IPS-18c (cell line): ENCODE results near the gene IFRD1.

ENCODE experiments used
- H3K4me3 ChIP-seq: 2 replicates; pipeline ENCODE4 v1.7.0; 2013; ENCODE audit warnings: low read depth, mild to moderate bottlenecking, low read length, moderate library complexity; ENCODE audit not compliant: insufficient read depth
- H3K9me3 ChIP-seq: one replicate; pipeline ENCODE4 v1.6.1; 2013; ENCODE audit warnings: mild to moderate bottlenecking, low read length, moderate library complexity; ENCODE audit not compliant: control insufficient read depth, insufficient read depth

IFRD1 gene, protein sequence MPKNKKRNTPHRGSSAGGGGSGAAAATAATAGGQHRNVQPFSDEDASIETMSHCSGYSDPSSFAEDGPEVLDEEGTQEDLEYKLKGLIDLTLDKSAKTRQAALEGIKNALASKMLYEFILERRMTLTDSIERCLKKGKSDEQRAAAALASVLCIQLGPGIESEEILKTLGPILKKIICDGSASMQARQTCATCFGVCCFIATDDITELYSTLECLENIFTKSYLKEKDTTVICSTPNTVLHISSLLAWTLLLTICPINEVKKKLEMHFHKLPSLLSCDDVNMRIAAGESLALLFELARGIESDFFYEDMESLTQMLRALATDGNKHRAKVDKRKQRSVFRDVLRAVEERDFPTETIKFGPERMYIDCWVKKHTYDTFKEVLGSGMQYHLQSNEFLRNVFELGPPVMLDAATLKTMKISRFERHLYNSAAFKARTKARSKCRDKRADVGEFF

DNA sequence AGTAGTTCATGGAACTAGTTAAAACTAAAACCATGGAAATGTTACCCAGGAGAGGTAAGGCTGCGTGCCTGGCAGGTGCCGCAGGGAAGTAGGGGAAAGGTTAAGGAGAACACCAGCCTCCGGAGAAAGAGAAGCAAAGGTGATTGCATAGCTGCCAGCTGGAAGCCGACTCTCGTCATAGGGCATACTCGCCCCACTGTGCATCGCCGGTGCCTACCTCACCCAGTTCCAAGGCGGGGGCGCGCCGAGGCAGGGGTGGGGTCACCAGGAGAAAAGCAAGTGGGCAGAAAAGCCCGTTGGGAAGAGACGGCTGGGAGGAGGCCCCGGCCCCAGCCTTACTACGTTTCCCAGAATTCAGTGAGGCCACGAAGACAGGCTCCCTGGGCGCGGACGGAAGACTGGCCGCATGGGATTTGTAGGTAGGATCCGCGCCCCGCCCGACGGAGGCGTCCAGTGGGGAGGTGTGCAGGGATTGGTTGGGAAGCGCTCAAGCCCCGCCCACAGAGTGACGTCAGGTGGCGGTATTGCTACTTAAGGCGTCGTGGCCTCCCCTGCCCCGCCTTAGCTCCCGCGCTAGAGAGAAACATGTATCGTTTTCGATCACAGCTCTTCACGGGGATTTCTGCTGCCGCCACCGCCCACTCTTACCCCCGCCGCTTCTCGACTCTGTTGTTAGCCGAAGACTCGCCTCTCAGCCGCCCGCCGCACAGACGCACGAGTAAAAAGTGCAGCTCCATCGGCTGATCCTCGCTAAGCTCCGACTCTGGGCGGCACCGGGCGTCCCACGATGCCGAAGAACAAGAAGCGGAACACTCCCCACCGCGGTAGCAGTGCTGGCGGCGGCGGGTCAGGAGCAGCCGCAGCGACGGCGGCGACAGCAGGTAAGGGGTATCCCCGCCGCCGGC lies at the start of gene IFRD1:
Gene IFRD1, plus strand, starts transcription at position 559 of the 905 bp plus-strand sequence. Its CDS starts 229 bp downstream, at position 788.
- H3K9me3 ChIP-seq, result no peaks in the 10 kb centered on the region
- peak within 1 kb of the TSS; percentile 100 for H3K4me3 ChIP-seq

DNA sequence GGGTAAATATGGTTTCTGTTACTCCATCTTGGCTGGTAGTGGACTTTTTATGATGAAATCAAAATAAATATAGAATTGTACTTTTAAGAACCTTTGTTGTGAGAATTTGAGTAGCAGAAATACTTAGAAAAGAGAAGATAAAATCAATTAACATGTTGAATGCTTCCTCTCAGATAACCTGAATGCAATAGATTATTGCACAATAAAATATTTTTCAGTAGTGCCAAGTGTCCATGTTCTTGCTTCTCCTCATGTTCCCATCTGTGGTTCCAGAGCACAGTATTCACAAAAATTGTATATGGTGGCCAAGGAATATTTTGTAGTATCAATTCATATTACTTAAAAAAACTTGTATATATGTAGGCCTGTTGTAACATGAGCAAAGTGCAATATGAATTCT lies 45.9 kb upstream of the IFRD1 start:
- Histone ChIP-seq H3K9me3 (no peaks in the 10 kb centered on the region), H3K4me3 (no peak overlapping the region)

DNA sequence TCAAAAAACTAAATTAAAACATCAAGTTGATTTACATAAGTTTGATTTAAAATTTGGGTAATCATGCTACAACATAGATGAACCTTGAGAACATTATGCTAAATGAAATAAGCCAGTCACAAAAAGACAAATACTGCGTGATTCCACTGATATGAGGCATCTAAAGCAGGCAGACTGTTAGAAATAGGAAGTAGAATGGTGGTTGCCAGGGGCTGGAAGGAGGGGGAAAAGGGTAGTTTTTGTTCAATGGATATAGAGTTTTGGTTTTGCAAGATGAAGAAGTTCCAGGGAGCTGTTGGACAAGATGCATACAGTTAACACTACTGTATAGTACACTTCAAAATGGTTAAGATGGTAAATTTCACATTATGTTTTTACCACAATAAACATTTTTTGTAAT lies 45.0 kb upstream of the IFRD1 start:
- no peaks in the 10 kb centered on the region for H3K9me3 ChIP-seq
- H3K4me3 ChIP-seq, result no peak overlapping the region

DNA sequence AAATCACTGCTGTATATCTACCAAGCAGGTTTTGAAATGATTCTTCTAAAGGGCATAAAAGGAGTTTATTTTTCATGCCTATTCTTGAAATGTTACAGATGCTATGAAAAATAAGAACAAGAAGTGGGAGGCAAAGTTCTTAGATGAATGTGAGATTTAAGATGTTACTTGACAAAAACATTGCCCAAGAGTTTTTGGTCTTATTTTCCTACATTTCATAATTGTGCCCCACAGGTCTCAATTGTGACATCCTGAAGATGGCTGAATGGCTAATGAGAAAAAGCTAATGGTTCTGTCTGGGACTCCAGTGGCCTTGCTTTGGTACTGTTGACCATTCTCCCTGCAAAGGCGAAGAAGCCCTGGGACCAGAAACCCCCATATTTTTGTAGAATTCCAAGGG lies 43.0 kb upstream of the IFRD1 start:
- Histone ChIP-seq H3K4me3 (no peak overlapping the region), H3K9me3 (no peaks in the 10 kb centered on the region)

DNA sequence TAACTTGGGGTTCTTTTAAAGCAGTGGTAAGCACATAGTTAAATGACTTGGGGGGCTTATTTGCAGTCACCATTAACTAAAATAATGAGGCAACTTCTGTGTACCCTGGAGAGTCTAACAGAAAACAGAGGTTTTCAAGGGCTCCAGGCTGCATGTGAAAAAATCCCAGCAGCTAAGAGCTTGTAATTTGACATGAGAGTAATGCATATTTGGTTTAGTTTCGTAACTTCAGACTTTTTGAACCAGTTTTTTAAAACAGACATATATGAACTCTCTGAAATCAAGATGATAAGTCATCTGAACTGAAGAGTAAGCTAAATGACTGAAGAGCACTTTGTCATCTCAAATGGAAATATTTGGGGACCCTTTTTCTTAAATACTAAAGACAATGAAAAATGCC lies 40.2 kb upstream of the IFRD1 start:
- Histone ChIP-seq H3K4me3 (no peak overlapping the region), H3K9me3 (no peaks in the 10 kb centered on the region)

DNA sequence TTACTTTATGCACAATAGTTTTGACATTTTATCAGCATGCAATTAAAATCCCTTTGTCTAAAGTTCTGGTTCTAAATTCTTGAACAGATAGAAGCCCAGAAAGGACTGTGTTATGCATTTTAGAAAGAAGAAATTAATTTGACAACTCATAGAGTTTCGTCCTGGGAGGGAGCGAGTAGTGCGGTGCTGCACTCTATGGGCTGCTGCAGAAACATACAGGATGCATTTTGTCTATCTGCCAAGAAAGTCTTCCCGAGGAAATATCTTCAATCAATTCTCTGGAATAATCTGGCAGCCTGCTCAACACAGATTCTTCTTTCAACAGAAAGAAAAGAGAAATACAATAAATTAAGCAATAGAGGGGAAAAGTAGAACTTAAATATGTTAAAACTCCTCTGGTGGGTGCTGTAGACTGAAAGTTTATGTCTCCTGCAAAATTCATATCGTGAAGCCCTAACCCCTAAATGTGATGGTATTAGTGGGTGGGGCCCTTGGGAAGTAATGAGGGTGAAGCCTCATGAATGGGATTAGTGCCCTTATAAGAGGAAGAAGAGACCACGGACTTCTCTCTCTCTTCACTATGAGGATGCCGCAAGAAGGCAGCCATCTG lies 39.0 kb upstream of the IFRD1 start:
- no peak overlapping the region for H3K4me3 ChIP-seq

DNA sequence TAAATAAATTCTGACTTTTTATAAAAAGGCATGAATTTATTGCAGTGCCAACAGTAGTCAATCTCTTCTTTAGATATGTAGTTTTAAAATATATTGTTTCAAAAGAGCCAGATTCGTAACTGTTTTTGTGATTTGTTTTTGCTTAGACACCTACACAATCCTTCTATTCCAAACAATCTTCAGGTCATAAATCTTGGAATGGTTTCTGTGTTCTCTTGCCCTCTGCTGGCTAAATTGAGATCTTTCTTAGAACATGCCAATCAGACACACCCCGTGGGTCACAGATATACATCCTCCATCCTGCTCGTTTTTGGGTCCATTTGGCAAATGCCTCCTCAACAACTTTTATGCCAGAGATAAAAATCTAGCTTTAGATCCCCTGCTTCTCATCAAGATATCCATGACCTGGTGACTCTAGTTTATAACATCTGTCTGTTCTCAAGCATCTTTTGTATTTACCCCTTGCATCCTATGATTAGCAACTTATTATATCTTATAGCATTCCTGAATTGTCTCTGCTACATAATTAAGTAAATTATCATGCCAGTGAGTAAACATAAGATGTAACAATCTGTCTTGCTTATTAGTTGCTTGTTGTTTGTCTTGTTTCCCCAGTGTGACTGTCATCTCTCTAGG lies 35.3 kb upstream of the IFRD1 start:
- H3K9me3 ChIP-seq, result no peaks in the 10 kb centered on the region
- H3K4me3 ChIP-seq, result no peak overlapping the region

More for the DNA sequence above, 39.0 kb upstream of the IFRD1 start:
- no peaks in the 10 kb centered on the region for H3K9me3 ChIP-seq

DNA sequence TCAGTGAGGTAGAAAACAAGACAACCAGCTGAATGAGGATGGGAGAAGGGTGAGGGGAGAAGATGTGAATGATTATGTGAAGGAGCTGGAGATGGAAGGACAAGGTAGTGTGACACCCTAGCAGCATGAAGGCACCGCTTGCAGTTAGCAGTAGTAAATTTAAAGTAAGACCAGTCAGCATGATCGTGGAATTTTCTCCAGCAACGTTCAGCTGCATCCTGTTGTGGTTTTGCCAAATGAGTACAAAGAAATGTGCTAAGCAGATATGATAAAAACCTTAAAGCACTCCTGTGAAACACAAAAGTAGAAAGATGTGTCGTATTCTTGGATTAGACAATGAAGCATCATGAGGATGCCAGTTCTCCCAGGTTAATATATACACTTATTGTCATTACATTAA lies 34.1 kb upstream of the IFRD1 start:
- no peaks in the 10 kb centered on the region for H3K9me3 ChIP-seq
- H3K4me3 ChIP-seq, result no peak overlapping the region

DNA sequence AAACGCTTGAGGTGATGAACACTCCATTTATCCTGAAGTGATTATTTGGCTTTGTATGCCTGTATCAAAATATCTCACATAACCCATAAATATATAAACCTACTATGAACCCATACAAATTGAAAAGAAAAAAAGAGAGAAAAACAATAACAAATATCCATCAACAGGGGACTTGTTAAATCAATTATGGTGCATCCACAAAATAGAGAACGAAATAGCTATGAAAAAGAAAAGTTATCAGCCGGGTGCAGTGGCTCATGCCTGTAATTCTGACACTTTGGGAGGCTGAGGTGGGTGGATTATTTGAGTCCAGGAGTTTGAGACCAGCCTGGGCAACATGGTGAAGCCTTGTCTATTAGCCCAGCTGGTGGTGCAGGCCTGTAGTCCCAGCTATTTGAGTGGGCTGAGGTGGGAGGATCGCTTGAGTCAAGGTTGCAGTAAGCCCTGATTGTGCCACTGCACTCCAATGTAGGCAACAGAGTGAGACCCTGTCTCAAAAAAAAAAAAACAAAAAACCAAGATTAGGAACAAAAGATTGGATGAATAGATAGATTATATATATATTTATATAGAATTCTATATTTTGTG lies 30.6 kb upstream of the IFRD1 start:
- H3K9me3 ChIP-seq, result no peaks in the 10 kb centered on the region
- no peak overlapping the region for H3K4me3 ChIP-seq

DNA sequence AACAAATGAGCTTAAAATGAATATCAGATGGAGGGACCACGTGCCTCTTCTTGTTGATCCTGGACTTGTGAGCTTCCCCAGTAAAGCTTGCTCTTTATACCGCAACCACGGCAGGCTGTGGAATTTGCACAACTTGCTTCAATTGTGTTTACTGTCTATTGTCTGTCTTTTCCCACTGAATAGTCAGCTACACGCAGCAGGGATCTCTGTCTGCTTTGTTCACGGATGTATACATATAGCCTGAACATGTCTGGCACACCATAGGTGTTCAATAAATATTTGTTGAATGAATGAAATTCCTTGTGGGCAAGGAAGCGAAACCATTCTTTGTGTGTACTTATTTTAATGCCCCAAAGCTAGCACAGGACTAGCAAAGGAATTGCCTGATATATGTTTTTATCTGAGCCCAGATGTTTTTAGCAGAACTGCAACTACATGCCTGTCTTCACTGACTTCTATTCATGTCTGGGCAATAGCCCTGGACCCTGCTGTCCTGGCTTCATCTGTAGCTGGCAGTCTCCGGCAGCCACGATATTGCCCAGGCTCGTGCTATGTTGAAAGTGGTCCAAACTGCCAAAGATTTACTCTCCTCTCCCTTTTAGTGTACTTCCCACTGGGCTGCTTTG lies 29.9 kb upstream of the IFRD1 start:
- no peak overlapping the region for H3K4me3 ChIP-seq
- H3K9me3 ChIP-seq, result no peaks in the 10 kb centered on the region

DNA sequence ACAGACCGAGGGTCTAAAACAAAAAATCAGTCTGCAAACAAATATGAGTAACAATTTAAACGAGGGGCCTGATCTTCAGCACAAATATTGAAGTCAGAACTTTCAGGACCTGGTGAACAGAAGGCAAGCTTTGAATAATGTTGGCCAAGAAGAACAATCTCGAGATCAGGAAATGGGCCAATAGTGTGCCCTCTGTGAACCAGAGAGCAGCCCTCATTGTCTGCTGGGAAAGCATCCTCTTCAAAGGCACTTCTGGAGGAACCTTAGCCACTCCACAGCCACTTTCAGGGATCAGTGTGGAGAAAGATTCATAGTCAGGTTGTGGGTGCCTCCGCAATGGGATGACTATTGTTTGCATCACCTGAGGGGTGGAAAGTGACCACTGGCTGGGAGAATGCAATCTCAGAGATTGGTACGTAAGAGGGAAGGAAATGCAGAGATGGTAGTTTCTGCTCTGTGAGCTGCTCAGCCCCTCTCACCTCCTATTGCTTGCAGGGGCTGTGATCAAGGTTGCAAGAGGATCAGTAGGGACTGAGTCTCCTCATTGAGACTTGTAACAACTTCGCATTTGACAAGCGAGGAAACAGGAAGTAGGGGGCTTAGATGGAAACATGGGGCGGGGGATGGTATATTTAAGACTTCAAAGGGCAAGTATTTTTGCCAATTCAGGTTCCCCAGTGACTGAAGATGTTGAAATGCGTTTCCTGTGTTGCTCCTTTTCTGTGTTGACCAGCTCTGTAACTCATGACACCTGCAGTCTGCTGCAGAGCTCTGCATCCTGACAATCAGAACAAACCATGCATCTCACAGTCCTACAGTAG lies 28.4 kb upstream of the IFRD1 start:
- H3K4me3 ChIP-seq, result no peak overlapping the region
- no peaks in the 10 kb centered on the region for H3K9me3 ChIP-seq

DNA sequence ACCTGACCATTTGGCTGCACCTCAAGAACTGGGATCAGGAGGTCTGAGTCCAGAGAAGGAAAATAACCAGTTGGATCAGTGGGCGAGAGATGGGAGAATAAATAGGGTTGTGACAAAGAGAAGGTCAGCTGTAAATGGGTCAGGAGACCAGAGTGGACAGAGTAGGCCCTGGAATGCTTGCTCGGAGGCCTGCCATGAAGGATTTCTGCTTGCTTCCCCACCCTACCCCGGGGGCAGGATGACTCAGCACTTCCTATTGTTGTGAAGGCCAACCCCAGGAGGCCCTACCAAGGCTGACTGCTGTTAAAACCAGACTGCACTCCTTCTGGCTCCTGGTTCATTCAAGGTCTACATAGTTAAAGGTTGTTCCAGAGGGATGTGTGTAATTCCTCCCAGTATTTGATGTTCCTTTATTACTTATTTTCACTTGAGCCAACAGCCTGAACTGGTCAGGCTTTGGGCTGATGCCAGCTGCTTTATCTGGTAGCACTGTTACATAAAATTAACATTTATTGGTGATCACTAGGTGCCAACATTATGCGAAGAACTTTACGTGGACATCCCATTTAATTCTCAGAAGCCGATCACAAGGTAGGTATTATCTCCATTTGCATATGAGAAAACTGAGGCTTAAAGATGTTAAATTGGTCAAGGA lies 27.3 kb upstream of the IFRD1 start:
- no peak overlapping the region for H3K4me3 ChIP-seq
- no peaks in the 10 kb centered on the region for H3K9me3 ChIP-seq

DNA sequence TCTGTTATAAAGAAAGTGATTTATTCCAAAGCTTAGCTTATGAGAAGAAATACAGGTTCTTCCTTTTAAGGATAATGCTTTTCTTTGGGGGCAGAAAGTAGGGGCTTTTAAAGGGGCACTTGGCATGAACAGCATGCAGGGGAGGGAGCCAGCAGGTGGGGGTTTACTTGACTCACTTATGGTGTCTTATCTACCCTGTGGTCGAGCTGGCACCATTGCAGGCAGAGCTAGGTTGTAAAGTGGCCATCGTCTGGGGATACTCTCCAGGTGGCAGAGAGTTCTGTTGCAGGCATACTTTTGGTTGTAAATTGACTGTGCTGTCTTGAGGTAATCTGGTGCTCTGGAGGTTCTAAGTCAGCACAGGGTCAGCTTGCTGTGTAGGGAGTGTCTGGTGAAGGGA lies 26.3 kb upstream of the IFRD1 start:
- H3K4me3 ChIP-seq, result no peak overlapping the region

DNA sequence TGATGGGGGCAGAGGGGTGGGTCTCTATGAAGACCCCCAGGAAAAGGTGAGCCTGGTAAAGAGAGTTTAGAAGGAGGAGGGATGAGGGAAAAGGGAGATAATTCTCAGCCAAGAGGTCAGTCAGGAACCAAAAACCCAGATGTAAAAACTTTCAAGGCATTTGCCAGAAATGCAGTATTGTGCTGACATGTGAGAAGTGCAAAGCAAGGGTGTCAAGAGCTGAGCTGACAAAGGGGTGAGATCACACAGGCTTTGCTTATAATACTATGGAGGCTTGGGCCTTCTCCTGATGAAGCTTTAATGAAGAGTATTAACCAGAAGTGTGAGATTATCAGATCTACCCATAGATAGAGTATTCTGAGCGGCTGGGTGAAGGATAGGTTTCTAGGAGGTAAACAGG lies 22.3 kb upstream of the IFRD1 start:
- H3K9me3 ChIP-seq, result no peaks in the 10 kb centered on the region
- no peak overlapping the region for H3K4me3 ChIP-seq

More for the DNA sequence above, 26.3 kb upstream of the IFRD1 start:
- H3K9me3 ChIP-seq, result no peaks in the 10 kb centered on the region

DNA sequence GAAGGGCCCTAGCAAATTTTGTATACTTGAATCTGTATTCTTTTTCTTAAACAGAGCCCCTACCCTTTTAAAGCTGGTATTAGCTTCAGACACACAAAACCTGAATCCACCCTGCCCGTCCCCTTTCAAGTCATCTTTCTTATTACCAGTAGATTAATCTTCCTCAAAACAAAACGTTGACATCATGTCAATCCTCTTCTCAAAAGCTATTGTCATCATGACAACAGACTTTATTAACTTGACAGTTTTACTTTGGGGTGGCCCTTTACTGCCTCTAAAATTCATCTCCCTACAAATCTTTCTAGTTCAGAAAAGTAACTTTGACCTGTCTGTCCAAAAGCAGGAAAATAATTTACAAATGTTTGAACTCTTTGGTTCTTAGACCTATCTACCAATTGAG lies 21.5 kb upstream of the IFRD1 start:
- no peak overlapping the region for H3K4me3 ChIP-seq
- no peaks in the 10 kb centered on the region for H3K9me3 ChIP-seq
